ENCODE results near the gene CHD9.

DNA sequence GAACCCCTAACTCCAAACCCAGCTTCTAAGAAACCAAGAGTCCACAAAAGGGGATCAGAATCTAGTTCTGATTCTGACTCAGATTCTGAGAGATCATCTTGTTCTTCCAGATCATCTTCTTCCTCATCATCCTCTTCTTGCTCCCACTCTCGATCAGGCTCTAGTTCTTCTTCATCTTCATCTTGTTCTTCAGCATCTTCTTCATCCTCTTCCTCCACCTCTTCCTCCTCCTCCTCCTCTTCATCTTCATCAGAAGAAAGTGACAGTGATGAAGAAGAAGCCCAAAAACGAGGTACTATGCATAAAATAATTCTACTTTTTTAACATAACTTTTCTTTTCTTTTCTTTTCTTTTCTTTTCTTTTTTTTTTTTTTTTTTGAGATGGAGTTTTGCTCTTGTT is 249.5 kb downstream of the CHD9 start:
- TF ChIP-seq, protein P1, sequence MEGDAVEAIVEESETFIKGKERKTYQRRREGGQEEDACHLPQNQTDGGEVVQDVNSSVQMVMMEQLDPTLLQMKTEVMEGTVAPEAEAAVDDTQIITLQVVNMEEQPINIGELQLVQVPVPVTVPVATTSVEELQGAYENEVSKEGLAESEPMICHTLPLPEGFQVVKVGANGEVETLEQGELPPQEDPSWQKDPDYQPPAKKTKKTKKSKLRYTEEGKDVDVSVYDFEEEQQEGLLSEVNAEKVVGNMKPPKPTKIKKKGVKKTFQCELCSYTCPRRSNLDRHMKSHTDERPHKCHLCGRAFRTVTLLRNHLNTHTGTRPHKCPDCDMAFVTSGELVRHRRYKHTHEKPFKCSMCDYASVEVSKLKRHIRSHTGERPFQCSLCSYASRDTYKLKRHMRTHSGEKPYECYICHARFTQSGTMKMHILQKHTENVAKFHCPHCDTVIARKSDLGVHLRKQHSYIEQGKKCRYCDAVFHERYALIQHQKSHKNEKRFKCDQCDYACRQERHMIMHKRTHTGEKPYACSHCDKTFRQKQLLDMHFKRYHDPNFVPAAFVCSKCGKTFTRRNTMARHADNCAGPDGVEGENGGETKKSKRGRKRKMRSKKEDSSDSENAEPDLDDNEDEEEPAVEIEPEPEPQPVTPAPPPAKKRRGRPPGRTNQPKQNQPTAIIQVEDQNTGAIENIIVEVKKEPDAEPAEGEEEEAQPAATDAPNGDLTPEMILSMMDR (IDR thresholded peaks at IDR 0.05; ENCODE audit: low read length), result no peak
- no peak for TF ChIP-seq EZH2 (optimal IDR thresholded peaks at IDR 0.05; ENCODE audit: low read depth, low read length)
- TF ChIP-seq EZH2phosphoT487 (IDR thresholded peaks at IDR 0.05; ENCODE audit: low read length), result no peak

Data from MM.1S (cell line).